ENCODE measurements around the gene REXO1.

Gene REXO1

GRCh38 chr19:1845642-1846041 is 2.6 kb downstream of the REXO1 start:
- DNase-seq = no peak

- DNase-seq = no peak
Measured at GRCh38 chr19:1845125-1845515, 3.2 kb downstream of the REXO1 start.

- no peak for DNase-seq
Measured at GRCh38 chr19:1844513-1845124, 3.7 kb downstream of the REXO1 start.

GRCh38 chr19:1843646-1844394 is 4.5 kb downstream of the REXO1 start:
- no peak for DNase-seq

GRCh38 chr19:1843116-1843515 is 5.2 kb downstream of the REXO1 start:
- no peak for DNase-seq

GRCh38 chr19:1841209-1841924 is 6.9 kb downstream of the REXO1 start:
- no peak for DNase-seq

GRCh38 chr19:1840541-1841115 is 7.7 kb downstream of the REXO1 start:
- no peak for DNase-seq

- DNase-seq = no peak
Measured at GRCh38 chr19:1839658-1840540, 8.4 kb downstream of the REXO1 start.

- DNase-seq = peak; percentile 75
Measured at GRCh38 chr19:1837625-1838105, 10.6 kb downstream of the REXO1 start.

- DNase-seq = no peak
Measured at GRCh38 chr19:1837222-1837565, 11.1 kb downstream of the REXO1 start.

GRCh38 chr19:1836458-1837221 is 11.6 kb downstream of the REXO1 start:
- DNase-seq = no peak

GRCh38 chr19:1833540-1833939 is 14.7 kb downstream of the REXO1 start:
- no peak for DNase-seq

- DNase-seq = no peak
Measured at GRCh38 chr19:1832046-1832663, 16.1 kb downstream of the REXO1 start.

GRCh38 chr19:1830978-1831377 is 17.3 kb downstream of the REXO1 start:
- no peak for DNase-seq

- no peak for DNase-seq
Measured at GRCh38 chr19:1830568-1830967, 17.7 kb downstream of the REXO1 start.

GRCh38 chr19:1829958-1830357 is 18.3 kb downstream of the REXO1 start:
- DNase-seq = no peak

- no peak for DNase-seq
Measured at GRCh38 chr19:1828279-1829238, 19.7 kb downstream of the REXO1 start.

- no peak for DNase-seq
Measured at GRCh38 chr19:1827566-1828278, 20.6 kb downstream of the REXO1 start.
